ENCODE results near the gene ANGPTL8.

ANGPTL8 gene

DNA sequence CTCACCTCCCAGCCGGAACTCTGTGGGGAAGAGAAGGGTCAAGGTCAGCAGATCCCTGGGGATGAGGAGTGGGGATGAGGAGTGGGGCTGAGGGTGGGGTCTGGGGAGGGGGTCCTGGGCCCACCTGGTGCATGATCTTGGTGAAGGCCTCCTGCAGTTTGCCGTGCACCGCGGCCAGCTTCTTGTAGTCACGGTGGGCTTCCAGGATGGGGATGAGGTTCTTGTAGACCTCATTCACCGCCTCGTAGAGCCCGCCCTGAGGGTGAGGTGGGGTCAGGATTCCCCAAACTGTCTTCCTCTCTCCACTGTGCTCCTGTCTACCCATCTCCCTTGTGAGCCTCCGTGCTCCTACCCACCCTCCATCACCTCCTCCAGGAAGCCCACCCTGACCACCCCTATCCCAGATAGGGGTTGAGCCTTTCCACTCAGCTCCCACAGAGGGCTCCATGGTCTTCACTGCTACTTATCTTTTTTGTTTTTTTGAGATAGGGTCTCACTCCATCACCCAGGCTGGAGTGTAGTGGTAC lies 35.3 kb upstream of the ANGPTL8 start:
- DNase-seq, result no peak

- no peak for DNase-seq
Observed at GRCh38 chr19:11204943-11205349, 34.5 kb upstream of the ANGPTL8 start.

DNA sequence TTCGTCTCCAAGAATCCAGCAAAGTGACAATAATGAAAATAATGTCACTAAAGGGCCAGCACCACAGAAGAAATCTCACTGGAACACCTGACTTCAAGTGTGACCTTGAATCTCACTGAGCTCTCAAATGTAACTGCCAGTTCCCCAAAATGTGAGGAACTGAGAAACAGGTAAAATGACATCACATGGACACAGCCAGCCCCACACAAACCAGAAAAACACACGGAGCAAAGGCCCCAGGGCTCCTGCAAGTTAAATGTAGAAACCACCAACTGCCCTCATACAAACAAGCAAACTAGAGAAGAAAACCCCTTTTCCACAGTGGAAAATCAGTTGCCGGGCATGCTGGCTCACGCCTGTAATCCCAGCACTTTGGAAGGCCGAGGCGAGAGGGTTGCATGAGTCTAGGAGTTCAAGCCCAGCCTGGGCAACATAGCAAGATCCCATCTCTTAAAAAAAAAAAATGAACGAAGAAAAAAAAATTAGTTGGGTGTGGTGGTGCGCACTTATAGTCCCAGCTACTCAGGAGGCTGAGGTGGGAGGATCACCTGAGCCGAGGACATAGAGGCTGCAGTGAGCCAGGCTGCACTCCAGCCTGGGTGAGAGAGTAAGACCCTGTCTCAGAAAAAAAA lies 33.4 kb upstream of the ANGPTL8 start:
- DNase-seq, result no peak

DNA sequence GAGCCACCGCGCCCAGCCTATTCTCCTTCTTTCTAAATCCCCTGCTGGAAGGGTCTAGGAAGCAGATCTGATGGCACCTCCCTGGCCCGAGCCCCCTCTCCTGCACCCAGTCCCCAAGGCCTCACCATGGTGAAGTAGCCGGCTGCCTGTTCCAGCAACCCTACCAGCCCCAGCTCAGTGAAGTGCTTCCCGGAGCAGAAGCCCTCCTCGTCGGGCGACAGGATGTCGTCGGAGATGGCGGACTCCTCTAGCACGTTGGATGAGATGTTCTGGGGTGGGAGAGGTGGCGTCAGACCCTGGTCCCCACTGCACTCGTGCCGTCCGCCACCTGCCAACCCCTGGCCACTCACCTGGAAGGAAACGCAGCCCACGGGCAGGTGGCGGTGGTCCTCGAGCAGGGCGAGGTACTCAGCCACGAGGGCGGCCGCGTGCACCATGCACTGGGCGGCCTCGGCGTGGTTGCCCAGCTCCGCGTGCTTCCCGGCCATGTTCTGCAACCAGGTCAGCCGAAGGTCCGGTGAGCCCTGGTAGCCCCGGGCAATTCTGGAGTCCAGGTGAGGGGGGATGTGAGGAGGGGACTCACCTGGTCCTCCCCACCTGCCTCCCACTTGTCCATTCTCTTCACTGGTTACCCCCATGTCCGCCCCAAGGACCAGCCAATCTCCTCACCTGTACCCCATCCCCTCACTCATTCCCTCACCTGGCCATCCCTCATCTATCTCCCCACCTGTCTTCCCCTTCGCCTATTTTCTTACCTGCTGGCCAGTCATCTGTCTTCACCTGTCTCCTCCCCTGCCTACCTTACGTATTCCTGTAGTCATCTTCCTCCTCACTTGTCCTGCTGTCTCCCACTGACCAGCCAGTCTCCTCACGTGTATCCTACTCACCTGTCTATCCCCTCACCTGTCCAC lies 30.6 kb upstream of the ANGPTL8 start:
- DNase-seq, result no peak

DNA sequence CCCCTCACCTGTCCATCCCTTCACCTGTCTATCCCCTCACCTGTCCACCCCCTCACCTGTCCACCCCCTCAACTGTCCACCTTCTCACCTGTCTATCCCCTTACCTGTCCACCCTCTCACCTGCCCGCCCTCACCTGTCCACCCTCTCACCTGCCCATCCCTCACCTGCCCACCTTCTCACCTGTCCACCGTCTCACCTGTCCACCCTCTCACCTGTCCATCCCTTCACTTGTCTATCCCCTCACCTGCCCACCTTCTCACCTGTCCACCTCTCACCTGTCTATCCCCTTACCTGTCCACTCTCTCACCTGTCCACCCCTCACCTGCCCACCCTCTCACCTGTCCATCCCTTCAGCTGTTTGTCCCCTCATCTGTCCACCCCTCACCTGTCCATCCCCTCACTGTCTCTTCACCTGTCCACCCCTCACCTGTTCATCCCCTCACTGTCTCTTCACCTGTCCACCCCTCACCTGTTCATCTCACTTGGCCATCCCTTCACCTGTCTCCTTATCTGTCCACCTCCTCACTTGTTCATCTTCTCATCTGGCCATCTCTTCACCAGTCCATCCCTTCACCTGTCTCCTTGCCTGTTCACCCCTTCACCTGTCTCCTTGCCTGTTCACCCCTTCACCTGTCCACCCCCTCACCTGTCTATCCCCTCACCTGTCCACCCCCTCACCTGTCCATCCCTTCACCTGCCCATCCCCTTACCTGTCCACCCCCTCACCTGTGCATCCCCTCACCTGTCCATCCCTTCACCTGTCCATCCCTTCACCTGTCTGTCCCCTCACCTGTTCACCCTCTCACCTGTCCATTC lies 29.4 kb upstream of the ANGPTL8 start:
- DNase-seq, result no peak

DNA sequence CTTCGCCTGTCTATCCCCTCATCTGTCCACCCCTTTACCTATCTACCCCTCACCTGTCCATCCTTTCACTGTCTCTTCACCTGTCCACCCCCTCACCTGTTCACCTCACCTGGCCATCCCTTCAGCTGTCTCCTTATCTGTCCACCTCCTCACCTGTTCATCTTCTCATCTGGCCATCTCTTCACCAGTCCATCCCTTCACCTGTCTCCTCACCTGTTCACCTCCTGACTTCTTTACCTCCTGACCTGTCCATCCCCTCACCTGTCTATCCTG lies 28.8 kb upstream of the ANGPTL8 start:
- no peak for DNase-seq

DNA sequence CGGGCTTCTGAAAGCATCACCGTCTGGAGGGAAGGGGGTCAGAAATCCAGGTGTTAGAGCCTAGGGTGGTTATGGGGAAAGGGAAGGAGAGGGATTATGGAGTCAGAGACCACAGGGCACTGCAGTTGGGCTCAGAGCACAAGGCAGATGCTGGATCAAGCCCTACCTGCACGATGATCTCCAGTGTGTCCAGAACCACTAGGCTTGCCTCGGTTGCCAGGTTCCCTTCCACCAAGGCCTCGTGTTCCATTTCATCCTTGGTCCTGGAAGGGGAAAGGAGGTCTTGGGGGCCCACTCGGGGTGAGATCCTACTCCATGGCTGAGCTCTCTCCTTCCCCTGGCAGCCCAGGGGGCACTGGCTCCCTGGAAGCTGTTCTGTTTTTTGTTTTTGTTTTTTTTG lies 25.0 kb upstream of the ANGPTL8 start:
- DNase-seq, result no peak

- no peak for DNase-seq
Observed at GRCh38 chr19:11221082-11221598, 18.3 kb upstream of the ANGPTL8 start.

DNA sequence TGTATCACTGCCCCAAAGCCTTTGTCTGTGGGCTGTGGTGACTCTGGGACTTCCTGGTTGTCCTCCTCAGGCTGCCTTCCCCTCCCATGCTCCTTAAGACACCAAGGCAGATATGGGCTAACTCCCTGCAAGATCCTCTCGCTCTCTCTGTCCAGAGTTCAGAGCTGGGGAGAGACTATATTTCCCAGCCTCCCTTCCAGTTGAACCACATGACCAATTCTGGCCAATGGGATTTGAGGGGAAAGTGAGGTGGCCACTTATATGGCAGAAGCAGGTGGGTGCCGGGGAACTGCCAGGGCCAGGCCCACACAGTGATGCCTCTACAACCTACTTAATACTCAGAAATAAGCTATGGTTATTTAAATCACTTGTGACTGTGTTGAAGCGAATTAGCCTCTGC lies 16.2 kb upstream of the ANGPTL8 start:
- no peak for DNase-seq

DNA sequence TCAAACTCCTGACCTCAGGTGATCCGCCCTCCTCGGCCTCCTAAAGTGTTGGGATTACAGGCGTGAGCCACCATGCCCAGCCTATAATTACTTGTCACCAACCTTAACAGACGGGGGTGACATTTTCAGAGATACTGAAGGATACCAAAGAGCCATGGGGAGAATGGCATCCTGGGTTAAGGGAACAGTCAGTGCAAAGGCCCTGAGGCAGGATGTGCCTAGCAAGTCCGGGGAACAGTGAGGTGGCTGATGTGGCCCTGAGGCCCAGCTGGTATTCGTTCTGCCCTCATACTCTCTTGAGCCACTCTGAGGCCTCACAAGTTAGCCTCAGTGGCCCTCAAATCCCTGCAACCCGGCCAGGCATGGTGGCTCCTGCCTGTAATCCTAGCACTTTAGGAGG lies 15.0 kb upstream of the ANGPTL8 start:
- no peak for DNase-seq

DNA sequence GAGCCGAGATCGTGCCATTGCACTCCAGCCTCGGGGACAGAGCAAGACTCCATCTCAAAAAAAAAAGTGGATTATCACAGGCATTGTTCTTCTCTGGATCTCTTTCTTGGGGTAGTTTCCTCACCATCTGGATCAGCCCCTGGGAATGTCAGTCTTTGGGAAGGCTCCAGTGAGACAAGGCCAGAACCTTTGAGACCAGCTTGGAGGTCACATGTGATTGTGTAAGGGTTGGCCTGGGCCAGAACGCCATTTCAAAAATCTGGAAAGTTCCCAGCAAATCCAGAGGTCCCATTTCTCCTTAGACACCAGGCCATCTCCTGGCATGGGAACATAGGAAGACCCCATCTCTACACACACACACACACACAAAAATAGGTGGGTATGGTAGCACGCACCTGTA lies 14.2 kb upstream of the ANGPTL8 start:
- DNase-seq, result no peak

DNA sequence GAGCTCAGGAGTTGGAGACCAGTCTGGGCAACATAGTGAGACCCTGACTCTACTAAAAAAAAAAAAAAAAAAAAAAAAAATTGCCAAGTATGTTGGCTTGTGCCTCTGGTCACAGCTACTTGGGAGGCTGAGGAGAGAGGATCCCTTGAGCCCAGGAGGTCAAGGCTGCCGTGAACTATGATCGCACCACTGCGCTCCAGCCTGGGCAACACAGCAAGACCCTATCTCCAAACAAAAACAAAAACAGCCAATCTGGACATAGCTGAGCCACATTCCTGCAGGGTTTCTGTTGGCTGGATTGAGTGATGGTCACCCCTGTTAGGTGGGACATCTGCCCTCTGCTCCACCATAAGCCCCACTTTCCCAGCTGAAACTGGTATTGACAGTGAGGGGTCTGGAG lies 13.6 kb upstream of the ANGPTL8 start:
- DNase-seq, result no peak

GRCh38 chr19:11226716-11227166 lies 12.7 kb upstream of the ANGPTL8 start:
- DNase-seq, result no peak

GRCh38 chr19:11227195-11227886 lies 12.1 kb upstream of the ANGPTL8 start:
- no peak for DNase-seq

GRCh38 chr19:11230621-11231386 lies 8.6 kb upstream of the ANGPTL8 start:
- no peak for DNase-seq

DNA sequence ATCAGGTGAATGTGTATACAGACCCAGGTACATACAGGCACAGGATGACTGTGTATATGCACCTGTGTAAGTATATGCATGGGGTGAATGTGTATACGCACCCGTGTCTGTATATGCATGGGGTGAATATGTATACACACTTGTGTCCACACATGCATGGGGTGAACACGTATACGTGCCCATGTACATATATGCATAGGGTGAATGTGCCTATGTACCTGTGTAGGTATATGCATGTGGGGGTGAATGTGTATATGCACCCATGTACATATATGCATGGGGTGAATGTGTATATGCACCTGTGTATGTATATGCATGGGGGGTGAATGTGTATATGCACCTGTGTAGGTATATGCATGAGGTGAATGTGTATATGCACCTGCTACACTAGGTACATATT lies 6.9 kb upstream of the ANGPTL8 start:
- no peak for DNase-seq

- no peak for DNase-seq
Observed at GRCh38 chr19:11233073-11233472, 6.3 kb upstream of the ANGPTL8 start.

DNA sequence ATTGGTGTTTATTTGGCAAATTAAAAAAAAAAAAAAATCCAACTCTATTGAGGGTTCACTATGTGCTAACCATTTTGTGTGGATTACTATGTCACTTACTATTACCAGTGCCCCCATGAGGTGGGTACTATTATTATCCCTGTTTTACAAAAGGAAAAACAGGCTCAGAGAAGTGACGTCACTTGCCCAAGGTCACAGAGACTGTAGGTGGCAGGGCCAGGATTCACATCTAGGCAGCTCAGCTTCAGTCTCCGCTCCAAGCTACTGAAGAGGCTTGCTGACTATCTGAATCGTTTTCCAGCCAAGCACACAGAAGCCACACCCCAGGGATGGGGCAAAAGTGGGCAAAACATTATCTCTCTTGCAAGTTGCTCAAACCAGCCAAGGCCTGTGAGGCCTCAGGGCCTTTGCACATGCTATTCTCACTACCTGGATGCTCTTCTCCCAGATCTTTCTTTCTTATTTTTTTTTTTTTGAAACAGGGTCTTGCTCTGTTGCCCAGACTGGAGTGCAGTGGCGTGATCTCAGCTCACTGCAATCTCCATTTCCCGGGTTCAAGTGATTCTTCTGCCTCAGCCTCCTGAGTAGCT lies 4.8 kb upstream of the ANGPTL8 start:
- DNase-seq, result no peak

GRCh38 chr19:11236324-11237301 lies 2.8 kb upstream of the ANGPTL8 start:
- DNase-seq, result no peak

- no peak for DNase-seq
Observed at GRCh38 chr19:11237321-11237720, 2.1 kb upstream of the ANGPTL8 start.

Data from DMS79 (cell line).